PC-3 (cell line): ENCODE results near the gene TMPRSS2.

Source experiments
- CTCF ChIP-seq: fragments of 300-600 bp; sonication (generic); conservative IDR thresholded peaks from 2 replicates; pipeline ENCODE4 v1.5.1; 2017; ENCODE audit warnings: antibody characterized with exemption, low read depth, mild to moderate bottlenecking, low read length
- EZH2 ChIP-seq: fragments of 300-600 bp; sonication (generic); IDR thresholded peaks from one replicate; pipeline ENCODE4 v1.6.1; 2017; ENCODE audit warnings: antibody characterized with exemption, mild to moderate bottlenecking, low read length; ENCODE audit not compliant: unreplicated experiment
- EZH2phosphoT487 ChIP-seq: fragments of 300-600 bp; sonication (generic); IDR thresholded peaks from 2 replicates; pipeline ENCODE4 v1.6.1; 2018; ENCODE audit warnings: mild to moderate bottlenecking, antibody characterized with exemption, low read length, borderline replicate concordance

DNA sequence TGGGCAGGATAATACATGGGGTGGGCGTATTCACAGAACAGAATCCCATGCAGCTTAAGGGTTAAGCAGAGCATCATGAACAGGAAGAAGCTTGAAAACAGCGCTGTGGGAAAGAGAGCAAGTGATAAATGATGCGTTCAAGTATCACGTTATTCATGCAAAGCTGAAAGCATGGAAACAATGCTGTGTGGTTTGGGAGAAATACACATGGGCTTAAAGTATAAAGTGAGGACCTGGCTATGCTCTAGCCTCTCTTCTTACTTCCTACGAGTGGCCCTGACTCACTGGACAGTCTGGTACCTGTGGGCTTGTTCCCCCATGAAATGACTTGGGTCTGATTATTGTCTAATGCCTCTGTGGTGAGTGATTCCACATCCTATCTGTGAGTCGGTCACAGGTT lies 25.7 kb downstream of the TMPRSS2 start:
- TF ChIP-seq CTCF (no peak), EZH2phosphoT487 (no peak), EZH2 (no peak)
